ENCODE measurements around the gene ASS1. TPM values are rescaled to one million over a fixed set of nuclear protein-coding genes. Genes with fewer than 3 reads are reported as not detected.

ASS1 gene
- total and polyA plus RNA-seq, 7 donors: 31.0 to 74.4 (median 67.0) TPM

DNA sequence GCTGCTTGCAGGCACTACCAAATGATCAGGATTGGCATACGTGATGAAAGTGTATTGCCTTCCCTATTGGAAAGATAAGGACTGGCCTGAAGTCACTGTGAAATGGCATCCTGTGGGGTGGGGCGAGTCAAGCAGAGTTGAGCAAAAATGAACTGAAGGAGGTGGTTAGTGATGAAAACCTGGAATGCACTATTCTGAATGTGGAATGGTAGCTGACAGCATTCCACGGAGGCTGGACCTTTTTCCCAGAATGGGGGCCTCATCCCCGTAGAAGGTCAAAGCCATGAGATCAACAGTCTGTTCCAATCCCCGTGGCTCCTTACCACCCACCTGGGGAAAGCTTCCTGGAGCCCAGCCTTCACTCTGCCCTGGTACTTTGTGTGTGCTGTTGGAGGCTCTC is 37.7 kb downstream of the ASS1 start:
- H3K36me3 ChIP-seq (ENCODE audit: insufficient read depth in 1 of 2, low read depth in 1 of 2): no peaks in the 10 kb centered on the region
- no peak overlapping the region for H3K4me3 ChIP-seq
- intact Hi-C loops (cut with DNase I): no loop called here
- WGBS, 3 donors: 68 to 75% (median 73%) methylated on average over 5 of the region's 5 CpGs
- ATAC-seq (no peak), DNase-seq (no peak)
- H3K27me3 ChIP-seq (ENCODE audit: insufficient read depth in 3 of 3, low read length in 2 of 3): no peaks in the 10 kb centered on the region
- TF ChIP-seq, protein P1, sequence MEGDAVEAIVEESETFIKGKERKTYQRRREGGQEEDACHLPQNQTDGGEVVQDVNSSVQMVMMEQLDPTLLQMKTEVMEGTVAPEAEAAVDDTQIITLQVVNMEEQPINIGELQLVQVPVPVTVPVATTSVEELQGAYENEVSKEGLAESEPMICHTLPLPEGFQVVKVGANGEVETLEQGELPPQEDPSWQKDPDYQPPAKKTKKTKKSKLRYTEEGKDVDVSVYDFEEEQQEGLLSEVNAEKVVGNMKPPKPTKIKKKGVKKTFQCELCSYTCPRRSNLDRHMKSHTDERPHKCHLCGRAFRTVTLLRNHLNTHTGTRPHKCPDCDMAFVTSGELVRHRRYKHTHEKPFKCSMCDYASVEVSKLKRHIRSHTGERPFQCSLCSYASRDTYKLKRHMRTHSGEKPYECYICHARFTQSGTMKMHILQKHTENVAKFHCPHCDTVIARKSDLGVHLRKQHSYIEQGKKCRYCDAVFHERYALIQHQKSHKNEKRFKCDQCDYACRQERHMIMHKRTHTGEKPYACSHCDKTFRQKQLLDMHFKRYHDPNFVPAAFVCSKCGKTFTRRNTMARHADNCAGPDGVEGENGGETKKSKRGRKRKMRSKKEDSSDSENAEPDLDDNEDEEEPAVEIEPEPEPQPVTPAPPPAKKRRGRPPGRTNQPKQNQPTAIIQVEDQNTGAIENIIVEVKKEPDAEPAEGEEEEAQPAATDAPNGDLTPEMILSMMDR (IDR thresholded peaks at IDR 0.05): no peak
- H3K27ac ChIP-seq: no peak overlapping the region
- no peaks in the 10 kb centered on the region for H3K9me3 ChIP-seq
- no peaks in the 10 kb centered on the region for H3K4me1 ChIP-seq

DNA sequence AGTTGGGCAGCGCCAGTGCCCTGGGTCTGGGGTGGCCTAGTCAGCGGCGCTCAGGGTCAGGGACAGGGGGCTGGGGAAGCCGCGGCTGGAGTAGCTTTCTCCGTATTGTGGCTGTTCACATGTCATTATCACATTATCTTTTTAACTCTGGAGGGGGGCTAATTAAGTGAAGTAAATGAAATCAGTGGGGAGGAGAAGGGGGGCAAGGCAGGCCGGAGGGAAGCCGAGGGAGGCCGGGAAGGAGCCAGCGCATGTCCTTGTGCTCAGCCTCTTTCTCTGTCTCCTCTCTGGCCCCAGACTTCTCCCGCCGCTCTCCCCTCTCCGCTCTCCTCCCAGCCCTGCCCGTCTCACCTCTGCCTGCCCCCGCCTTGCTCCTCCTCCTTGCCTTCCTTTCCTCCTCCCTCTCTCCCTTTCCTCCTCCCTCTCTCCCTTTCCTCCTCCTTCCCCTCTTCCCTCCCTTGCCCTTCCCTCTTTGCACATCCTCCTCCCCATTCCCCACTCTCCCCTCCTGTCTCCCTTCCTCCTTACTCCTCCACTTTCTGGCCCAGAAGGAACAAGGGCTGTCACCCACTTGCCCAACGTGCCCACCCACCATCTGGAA is 38.7 kb downstream of the ASS1 start:
- DNase-seq (no peak), ATAC-seq (no peak)
- WGBS, 3 donors: 71 to 77% (median 76%) methylated on average over 12 to 16 of the region's 16 CpGs
- TF ChIP-seq, protein P1 (IDR thresholded peaks at IDR 0.05): no peak
- H3K36me3 ChIP-seq (ENCODE audit: insufficient read depth in 1 of 2, low read depth in 1 of 2): no peaks in the 10 kb centered on the region
- H3K4me1 ChIP-seq: no peaks in the 10 kb centered on the region
- intact Hi-C loops (cut with DNase I): no loop called here
- no peaks in the 10 kb centered on the region for H3K9me3 ChIP-seq
- no peaks in the 10 kb centered on the region for H3K27me3 ChIP-seq (ENCODE audit: insufficient read depth in 3 of 3, low read length in 2 of 3)
- H3K27ac ChIP-seq: no peak overlapping the region
- H3K4me3 ChIP-seq: no peak overlapping the region

DNA sequence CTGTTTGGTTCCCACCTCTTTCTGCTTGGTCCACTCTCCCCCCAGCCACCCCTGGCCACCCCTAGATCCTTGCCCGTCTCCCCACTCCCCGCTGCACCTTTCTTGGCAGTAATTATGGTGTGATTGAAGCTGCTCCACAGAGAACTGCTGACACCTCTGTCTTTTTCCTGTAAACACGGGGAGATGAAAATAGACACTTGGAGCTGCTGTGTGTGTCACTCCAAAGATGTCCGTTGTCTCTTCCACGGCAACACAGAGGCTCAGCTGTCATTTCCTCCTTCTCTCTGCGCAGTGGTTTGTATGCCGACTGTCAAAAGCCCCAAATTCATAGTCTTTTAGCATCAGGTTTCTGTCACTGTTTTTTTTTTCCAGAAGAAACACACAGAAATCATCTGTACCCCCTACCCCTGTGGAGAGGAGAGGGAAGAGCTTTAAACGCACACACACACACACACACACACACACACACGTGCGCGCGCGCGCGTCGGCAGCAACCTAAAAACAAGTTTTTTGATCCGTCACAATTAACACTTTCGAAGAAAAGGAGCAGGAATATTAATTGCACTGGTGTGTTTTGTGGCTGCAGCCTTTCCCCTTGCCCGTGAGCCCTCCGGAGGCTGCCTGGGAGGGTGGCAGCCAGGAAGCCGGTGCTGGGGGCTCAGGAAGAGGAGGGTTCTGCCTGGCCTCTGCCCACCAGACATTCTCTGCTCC is 39.8 kb downstream of the ASS1 start:
- Histone ChIP-seq H3K9me3 (no peaks in the 10 kb centered on the region), H3K27me3 (ENCODE audit: insufficient read depth in 3 of 3, low read length in 2 of 3) (no peaks in the 10 kb centered on the region), H3K36me3 (ENCODE audit: insufficient read depth in 1 of 2, low read depth in 1 of 2) (peaks cover 0 to 3% of the 10 kb centered on the region in 2 donors), H3K4me1 (no peaks in the 10 kb centered on the region), H3K27ac (no peak overlapping the region), H3K4me3 (no peak overlapping the region)
- intact Hi-C loops (cut with DNase I): no loop called here
- WGBS, 3 donors: 81 to 84% (median 82%) methylated on average over 20 to 21 of the region's 21 CpGs
- ATAC-seq: no peak
- no peak for DNase-seq
- TF ChIP-seq, protein P1 (IDR thresholded peaks at IDR 0.05): no peak

DNA sequence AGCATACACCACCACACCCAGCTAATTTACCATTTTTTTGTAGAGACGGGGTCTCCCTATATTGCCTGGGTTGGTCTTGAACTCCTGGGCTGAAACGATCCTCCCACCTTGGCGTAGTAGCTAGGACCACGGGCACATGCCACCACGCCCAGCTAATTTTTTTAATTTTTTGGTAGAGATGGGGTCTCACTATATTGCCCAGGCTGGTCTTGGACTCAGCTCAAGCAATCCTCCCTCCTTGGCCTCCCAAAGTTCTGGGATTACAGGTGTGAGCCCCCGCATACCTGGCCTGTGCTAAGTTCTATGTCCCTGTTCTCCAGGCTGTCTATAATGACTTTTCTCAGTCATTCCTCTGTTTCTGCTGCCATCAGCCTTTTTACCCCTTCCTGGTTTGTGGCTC is 41.3 kb downstream of the ASS1 start:
- DNase-seq (no peak), ATAC-seq (no peak)
- Histone ChIP-seq H3K4me1 (no peaks in the 10 kb centered on the region), H3K4me3 (no peak overlapping the region), H3K27me3 (ENCODE audit: insufficient read depth in 3 of 3, low read length in 2 of 3) (no peaks in the 10 kb centered on the region), H3K27ac (no peak overlapping the region), H3K36me3 (ENCODE audit: insufficient read depth in 1 of 2, low read depth in 1 of 2) (peaks cover 0 to 11% of the 10 kb centered on the region in 2 donors), H3K9me3 (no peaks in the 10 kb centered on the region)
- 92 to 95% (median 95%) methylated on average over 6 of the region's 6 CpGs for WGBS, 3 donors
- TF ChIP-seq, protein P1 (IDR thresholded peaks at IDR 0.05): no peak
- intact Hi-C loops (cut with DNase I): no loop called here
